ENCODE results near the gene EEF2.
"Not testable (repeated sequence)": the region's sequence is repeated elsewhere in the genome, so short reads cannot be mapped to it uniquely, and the experiment has no call there.

Gene EEF2

DNA sequence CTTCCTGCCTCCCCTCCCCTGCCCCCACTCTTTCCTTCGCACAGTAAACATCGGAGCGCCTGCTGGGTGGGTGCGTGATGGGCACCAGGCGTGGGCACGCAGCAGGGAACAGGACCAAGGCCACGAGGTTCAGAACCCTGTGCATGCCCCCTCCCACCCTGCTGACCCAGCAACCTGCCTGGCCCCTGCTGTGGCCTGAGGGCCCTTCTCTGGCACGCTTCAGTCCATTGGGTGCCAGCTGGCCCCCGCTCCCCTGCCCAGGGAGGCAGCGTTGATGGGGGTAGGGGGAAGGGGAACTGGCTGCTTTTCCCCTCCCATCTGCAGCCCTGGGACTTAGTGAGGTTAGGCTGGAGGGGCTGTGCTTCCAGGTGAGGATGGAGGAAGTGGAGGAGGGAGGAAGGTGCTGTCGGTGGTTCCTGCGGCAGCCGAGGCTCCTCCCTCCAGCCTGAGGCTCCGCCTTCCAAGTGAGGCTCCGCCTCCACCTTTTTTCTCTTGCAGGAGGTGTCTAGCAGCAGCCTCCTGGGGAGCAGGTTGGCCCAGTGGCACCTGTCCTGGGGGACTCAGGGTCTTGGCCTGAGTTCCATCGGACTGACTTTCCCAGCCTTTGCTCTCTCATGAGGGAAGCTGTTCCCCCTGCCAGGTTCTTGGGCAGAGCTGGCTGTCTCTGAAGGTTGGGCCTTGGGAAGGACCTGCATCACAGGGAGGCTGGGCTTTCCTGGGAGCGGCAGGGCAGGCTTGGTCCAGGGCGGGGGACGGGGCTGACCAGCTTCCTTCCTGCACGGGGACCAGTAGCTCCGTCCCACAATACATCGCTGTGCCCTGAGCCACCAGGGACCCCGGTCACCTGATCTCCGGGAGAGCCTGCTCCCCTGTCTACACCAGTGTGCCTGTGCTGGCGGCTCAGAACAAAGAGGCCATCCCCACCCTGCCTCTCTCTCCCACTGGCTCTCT lies 29.6 kb upstream of the EEF2 start:
- no peak for DNase-seq

DNA sequence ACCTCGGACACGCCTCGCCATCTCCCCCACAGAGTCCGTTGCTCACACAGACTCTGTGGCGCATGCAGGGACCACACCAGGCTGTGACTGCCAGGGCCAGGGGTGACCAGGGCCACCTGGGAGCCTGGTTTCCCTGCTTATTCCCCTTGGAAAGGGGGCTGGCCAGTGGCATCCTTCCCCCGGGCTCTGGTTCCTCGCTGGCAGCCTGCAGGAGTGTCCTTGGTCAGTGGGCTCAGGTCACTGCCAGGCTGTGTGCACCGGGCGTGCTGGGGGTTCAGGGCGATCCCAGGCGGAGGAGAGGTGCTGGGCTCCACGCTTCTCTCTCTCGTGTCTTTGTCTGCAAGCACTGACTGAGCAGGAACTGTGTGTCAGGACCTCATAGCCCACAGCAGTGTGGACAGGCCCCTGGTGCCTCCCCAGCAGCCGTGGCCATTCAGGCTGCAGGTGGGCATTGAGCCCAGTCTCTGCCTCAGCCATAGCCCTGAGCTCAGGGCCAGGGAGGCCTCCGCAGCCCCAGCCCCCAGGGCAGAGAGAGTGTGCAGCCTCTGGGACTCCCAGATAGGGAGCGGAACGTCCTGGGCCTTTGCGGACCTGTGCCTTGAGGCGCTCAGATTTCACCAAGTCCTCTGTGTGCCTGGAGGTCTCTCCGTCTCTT lies 28.8 kb upstream of the EEF2 start:
- peak; percentile 35 for DNase-seq

DNA sequence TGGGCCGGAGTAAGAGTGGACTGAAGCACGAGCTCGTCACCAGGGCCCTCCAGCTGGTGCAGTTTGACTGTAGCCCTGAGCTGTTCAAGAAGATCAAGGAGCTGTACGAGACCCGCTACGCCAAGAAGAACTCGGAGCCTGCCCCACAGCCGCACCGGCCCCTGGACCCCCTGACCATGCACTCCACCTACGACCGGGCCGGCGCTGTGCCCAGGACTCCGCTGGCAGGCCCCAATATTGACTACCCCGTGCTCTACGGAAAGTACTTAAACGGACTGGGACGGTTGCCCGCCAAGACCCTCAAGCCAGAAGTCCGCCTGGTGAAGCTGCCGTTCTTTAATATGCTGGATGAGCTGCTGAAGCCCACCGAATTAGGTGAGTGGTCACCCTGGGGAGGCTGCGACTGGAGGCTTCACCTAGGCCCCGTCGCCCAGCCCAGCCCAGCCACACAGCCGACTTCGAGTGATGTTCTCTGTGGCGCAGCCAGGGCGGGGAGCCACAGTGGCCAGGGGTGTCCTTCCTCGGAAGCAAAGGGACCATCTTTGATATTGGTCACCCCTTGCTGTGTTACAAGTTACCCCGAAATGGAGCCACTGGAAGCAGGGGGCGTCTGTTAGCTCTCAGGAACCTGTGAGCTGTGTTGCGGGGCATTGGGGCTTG lies 27.8 kb upstream of the EEF2 start:
- no peak for DNase-seq

DNA sequence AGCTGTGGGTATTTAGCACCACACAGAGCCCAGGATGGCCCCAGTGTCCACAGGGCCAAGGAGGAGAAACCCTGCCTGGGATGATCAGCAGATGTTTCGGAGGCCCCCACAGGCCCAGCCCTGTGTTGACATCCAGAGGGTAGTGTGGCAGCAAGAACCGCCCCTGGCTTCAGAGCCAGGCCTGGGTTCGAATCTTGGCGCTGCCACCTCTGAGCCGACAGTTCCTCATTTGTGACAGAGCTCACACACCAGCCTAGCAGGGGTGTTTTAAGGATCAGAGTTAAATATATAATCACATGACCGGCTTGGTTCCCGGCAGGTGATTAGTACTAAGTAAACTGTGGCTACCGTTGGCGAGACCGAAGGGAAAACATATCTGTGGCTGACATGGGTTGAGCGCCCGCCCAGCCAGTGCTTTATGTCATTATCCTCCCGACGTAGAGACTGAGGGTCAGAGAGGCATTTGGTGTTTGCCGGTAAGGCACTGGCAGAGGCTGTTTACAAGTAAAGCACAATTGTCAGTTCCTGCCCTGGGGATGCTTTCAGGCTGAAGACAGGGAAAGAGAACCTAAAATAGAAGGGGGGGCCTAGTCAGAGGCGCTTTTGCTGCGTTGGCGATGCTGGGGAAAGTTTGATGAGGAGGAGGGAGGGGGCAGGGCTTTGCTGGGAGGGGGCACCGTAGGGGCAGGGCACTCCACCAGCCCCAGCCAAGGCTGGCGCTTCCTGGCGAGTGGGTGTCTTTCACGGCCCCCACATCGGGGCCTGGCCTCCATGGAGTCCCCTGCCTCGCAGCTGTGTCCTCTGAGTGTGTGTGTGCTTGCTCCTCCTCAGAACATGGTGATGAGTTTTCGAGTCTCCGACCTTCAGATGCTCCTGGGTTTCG lies 27.1 kb upstream of the EEF2 start:
- no peak for DNase-seq

DNA sequence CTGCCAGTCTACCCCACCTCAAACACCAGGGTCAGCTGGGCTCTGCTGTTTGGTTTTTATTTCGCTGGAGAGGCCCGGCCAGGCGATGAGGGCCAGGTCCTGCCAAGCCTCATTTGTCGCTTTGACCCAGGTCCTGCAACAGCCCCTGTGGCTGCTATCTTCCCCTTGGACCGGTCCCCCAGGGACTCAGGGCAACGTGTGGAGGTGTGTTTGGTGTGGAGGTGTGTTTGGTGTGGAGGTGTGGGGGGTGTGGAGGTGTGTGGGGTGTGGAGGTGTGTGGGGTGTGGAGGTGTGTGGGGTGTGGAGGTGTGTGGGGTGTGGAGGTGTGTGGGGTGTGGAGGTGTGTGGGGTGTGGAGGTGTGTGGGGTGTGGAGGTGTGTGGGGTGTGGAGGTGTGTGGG lies 26.2 kb upstream of the EEF2 start:
- not testable (repeated sequence) for DNase-seq

DNA sequence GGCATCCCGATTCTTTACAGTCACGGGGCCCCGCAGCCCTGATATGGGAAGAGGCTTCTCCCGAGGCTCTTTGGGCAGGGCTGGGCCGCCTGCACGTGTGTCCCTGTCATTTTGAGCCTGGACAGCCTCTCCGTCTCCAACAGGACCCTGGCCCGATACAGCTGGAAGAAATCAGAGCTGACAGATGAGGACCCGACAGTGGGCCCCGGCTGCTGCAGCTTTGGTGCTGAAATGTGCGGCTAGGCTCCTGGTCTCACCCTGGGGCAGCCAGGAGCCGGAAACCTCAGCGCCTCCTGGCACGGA lies 25.5 kb upstream of the EEF2 start:
- no peak for DNase-seq

DNA sequence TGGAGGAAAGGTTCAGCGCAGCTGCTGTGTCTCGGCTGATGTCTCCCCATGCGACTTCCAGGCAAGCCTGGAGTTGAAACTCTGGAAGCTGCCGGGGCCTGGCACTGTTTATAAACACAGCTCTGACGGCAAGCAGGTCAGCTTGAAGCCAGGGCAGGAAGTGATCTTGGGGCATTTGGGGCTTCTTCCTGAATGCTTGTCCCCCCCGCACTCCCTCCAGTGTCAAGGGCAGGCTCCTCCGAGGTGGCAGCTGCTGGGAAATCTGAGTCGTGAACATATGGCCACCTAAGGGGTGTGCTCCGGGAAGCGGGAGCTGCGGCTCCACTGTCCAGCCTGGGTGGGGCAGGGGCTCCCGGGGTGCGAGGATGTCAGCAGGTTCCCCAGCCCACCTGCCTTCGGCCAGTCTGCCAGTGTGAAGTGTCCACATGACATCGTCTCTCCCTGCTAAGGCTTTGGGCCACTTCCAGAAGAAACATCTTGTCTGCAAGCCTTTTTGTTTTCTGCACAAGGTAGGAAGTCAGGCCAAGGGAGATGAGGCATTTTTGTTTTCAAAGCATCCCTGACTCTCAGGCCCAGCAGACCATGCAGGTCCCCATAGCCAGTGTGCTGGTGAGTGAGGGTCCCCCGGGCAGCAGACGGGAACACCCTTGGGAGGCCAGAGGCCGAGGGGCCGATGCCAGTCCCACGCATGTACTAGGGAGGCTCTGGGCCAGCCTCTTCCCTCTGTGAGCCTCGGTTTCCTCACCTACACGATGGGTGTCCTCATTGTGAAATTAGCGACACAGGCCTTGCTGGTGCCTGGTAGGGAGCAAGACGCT lies 24.9 kb upstream of the EEF2 start:
- no peak for DNase-seq

DNA sequence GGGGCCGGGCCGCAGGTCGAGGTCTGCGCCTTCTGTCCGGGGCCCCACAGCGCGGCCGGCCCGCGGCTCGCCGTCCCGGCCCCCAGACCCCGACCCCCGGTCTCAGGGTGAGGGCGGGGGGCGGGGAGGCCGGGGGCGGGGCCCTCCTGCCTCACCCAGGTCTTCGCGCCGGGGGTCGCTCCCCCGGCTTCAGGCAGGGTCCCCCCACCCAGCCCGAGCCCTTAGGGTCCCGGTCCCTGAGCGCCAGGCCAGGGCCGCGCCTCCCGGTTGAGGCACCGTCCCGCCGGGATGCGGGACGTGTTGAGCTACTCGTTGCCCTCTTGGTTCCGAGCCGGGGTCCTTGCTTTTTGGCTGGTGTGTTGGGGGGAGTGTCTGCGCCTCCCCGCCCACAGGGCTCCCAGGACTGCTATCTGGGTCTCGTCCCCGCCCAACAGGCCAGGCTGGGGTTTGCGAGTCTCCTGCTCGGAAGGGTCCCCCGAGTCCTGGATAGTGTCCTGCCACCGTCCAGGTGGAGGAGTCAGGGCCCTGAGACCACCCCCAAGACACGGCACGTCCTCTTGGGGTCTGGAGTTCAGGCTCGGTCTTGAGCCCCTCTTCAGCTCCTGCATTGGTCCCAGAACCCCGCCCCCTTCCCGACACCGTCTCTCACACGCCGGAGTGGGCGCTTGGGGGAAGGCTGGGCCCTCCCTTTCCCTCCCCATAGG lies 22.7 kb upstream of the EEF2 start:
- DNase-seq: no peak

DNA sequence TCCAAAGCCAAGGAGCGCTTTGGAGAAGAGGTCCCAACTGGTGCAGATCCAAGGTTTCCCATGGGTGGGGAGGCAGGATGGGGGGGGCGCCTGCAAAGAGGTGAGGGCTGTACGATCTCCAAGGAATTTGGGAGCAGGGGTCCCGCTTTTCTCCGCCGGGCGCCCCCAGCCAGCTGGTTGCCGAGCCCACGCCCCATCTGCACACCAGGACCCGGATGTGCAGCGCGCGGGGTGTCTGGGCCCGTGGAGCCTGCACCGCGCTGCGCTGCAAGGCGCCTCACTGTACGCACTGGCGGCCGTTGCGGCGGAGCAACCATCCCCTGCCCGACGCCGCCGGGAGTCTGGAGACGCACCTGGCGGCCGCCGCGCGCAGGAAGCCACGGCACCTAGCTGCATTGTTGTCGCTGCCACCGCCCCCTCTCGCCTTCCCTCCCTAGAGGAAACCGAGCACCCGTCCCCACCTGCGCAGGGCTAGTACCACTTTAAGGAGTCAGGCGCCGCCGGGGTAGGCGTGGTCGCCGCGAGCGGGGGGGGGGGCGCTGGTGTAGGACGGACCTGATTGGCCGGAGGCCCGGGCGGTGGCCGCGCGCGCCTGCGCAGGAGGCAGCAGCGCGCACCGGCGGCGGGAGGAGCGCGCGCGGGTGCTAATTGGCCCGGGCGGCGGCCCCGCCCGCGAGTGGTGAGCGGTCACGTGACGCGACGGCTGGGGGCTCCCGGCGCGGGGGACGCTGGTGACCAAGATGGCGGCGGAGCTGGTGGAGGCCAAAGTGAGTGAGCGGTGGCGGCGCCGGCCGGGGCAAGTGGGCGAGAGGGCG lies 22.0 kb upstream of the EEF2 start, which contains the start of gene PIAS4:
Gene PIAS4, plus strand, starts transcription at position 716 of the 815 bp plus-strand sequence. Its CDS starts 25 bp downstream, at position 741.
- DNase-seq: peak; percentile 93

DNA sequence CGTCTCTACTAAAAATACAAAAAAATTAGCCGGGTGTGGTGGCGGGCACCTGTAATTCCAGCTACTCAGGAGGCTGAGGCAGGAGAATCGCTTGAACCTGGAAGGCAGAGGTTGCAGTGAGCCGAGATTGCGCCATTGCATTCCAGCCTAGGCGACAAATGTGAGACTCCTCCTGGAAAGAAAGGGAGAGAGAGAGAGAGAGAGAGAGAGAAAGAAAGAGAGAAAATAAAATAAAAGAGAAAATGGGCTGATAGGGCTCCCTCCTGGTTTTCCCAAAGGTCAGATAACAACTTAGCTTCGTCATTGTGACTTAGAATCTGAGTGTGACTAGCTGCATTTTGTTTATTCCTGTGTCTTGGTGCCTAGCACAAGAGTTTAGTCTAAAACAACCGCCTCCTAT lies 20.2 kb upstream of the EEF2 start:
- DNase-seq: not testable (repeated sequence)

DNA sequence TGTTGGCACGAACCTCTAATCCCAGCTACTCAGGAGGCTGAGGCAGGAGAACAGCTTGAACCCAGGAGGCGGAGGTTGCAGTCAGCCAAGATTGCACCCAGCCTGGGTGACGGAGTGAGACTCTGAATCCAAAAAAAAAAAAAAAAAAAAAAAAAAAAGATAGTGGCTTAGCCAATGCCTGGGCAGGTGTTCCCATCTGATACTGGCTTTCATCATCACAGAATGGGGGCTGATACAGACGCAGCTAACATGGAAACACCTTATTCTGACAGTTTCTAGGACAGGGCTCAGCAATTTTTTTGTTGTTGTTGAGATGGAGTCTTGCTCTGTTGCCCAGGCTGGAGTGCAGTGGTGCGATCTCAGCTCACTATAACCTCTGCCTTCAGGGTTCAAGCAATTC lies 15.5 kb upstream of the EEF2 start:
- DNase-seq: not testable (repeated sequence)

DNA sequence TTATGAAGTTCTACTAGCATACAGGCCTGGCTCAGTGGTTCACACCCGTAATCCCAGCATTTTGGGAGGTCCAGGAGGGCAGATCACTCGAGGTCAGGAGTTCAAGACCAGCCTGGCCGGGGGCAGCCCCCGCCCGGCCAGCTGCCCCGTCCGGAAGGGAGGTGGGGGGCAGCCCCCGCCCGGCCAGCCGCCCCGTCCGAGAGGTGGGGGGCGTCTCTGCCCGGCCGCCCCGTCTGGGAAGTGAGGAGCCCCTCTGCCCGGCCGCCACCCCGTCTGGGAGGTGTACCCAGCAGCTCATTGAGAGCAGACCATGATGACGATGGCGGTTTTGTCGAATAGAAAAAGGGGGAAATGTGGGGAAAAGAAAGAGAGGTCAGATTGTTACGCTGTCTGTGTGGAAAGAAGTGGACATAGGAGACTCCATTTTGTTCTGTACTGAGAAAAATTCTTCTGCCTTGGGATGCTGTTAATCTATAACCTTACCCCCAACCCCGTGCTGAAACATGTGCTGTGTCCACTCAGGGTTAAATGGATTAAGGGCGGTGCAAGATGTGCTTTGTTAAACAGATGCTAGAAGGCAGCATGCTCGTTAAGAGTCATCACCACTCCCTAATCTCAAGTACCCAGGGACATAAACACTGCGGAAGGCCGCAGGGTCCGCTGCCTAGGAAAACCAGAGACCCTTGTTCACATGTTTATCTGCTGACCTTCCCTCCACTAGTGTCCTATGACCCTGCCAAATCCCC lies 13.6 kb upstream of the EEF2 start:
- not testable (repeated sequence) for DNase-seq

DNA sequence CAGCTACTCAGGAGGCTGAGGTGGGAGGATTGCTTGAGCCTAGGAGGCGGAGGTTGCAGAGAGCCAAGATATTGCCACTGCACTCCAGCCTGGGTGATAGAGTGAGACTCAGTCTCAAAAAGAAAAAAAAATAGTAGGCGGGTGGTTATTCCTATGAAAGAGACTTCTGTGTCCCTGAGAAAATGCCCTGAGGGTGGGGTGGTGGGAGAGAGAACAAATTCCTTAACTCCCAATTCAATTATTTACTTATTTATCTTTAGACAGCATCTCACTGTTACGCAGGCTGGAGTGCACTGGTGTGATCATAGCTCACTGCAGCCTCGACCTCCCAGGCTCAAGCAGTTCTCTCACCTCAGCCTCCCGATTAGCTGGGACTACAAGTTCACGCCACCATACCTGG lies 10.3 kb upstream of the EEF2 start:
- no peak for DNase-seq

DNA sequence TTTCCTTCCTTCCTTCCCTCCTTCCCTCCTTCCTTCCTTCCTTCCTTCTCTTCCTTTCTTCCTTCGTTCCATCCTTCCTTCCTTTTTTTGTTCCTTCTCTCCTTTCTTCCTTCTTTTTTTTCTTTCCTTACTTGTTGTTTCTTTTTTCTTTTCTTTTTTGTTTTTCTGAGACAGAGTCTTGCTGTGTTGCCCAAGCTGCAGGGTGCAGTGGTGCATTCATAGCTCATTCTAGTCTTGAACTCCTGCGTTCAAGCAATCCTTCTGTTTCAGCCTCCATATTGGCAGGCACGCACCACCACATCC lies 5.5 kb upstream of the EEF2 start:
- DNase-seq: no peak

DNA sequence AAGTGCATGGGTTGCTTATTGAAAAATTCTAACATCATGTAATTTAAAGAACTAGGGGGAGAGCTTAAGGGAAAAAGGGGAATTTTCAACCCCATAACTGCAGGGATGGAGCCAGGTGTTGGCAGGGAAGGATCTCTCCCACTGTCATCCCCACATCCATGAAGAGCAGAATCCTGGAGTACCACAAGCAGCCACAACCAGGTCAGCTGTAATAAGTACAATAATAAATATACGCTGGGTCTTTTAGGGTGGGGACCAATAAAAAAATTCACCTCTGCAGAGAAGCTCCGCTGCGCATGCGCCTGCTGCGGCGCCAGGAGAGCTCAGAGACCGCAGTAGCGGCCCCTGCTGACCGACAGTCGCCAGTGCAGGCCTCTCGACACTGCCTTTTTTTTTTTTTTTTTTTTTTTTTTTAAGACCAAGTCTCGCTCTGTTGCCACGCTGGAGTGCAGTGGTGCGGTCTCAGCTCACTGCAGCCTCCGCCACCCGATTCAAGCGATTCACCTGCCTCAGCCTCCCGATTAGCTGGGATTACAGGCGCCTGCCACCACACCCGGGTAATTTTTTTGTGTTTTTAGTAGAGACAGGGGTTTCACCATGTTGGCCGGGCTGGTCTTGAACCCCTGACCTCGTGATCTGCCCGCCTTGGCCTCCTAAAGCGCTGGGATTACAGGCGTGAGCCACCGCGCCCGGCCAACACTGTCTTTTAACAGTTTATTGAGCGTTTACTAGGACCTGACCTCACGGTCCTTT lies 2.5 kb upstream of the EEF2 start:
- DNase-seq: peak; percentile 81

DNA sequence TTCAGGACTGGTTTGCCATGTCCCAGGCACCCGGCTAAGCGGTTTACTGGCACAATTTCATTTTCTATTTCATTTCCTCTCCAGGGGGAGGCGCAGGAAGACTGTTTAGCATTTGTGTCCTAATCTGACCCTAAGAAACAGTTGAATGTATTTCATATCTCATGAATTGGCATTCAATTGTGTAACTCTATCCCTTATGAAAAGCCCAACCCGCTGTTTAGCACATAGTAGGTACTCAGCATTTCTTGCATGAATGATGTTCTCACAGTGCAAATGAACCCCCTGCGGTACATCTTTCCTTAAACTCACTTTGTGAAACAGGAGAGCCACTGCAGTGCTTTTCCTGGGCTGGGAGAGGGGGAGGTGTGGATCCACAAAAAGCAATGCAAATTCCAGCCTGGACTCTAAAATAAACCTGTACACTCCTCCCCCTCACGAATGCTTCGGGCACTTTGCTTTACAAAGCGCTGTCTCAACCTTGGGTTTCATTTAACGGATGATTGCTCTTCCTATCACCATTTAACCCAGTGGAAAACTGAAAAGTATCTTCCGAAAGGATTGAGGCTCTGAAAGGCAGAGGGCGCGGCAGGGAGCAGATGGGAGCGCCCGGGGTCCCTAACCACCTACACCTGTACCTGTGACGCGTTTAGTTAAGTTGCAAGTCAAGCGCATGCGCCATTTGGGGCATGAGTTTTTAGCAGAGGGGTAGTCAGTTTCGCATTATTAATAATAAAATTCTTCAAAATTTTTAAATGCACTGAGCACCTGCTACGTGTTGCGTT lies 1.2 kb upstream of the EEF2 start:
- DNase-seq: peak; percentile 86

DNA sequence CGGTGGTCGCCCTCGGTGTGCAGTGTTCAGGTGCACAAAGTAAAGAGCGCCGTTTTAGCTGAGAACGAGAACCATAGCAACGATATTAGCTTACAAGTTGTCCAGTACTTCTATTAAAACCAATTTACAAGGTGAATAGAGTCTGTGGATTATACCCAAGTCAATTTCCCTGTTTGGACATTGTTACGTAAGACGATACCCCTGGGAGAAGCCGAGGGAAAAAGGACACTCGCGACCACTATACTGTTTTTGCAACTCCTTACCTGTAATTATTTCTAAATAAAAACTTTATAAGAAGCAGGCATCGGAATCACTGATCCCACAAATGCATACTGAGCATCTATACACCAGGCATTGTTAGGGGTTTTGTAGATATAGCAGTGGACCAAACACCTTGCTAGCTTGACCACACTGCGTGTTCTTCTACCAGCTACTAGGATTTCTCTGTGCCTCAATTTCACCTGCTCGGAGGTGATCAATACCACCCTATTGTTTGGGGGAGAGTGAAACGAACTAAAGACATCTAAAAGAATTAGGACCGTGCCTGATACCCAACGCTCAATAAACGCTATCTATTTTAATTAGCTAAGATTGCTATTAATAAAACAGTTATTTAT lies 488 bp upstream of the EEF2 start:
- DNase-seq: no peak

DNA sequence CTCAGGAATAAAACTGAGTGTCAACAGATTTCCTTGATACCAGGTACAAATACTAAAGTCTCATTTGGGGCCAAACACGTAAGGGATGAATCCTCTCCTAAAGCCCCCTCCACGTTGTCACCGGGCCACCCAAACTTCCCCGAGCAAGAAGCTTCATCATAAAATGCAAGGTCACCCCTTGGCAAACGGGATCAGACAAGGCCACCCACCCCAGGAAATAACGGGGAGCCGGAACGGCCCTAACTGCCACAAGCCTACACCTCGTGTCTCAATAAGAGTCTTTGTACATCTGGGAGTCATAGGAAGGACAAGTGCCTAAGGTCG lies 717 bp downstream of the EEF2 start:
- no peak for DNase-seq

Data from midbrain (tissue), 1 donor.